Measurements from ENCODE around the gene EEF2K. TPM values are rescaled to one million over a fixed set of nuclear protein-coding genes. Genes with fewer than 3 reads are reported as not detected.

EEF2K gene
- polyA plus RNA-seq, 4 donors = 2.4 to 23.5 (median 5.8) TPM

- Histone ChIP-seq H3K27me3 (ENCODE audit: control insufficient read depth in 3 of 3, insufficient read depth in 3 of 3, low read length in 3 of 3) (no peaks in the 10 kb centered on the region), H3K4me1 (ENCODE audit: control insufficient read depth in 3 of 3, insufficient read depth in 2 of 3, low read depth in 1 of 3, low read length in 2 of 3) (peaks cover 0 to 2% (median 0%) of the 10 kb centered on the region in 3 donors), H3K9me3 (ENCODE audit: control insufficient read depth in 2 of 2, insufficient read depth in 1 of 2, low read depth in 1 of 2, low read length in 1 of 2) (peaks cover 0 to 3% of the 10 kb centered on the region in 2 donors), H3K36me3 (ENCODE audit: control insufficient read depth in 3 of 3, insufficient read depth in 2 of 3, low read depth in 1 of 3, low read length in 3 of 3) (peaks cover 0 to 28% (median 0%) of the 10 kb centered on the region in 3 donors), H3K4me3 (ENCODE audit: low read depth in 1 of 3, low read length in 3 of 3) (no peak overlapping the region), H3K27ac (ENCODE audit: low read depth in 1 of 3, low read length in 2 of 3) (no peak overlapping the region)
- 94 to 100% (median 99%) methylated on average over 3 of the region's 3 CpGs for WGBS, 3 donors
- DNase-seq (no peak), FAIRE-seq (no peak)
Observed at GRCh38 chr16:22219389-22220068, 13.5 kb downstream of the EEF2K start.

GRCh38 chr16:22220069-22220440 lies 14.0 kb downstream of the EEF2K start:
- Histone ChIP-seq H3K9me3 (ENCODE audit: control insufficient read depth in 2 of 2, insufficient read depth in 1 of 2, low read depth in 1 of 2, low read length in 1 of 2) (peaks cover 0 to 3% of the 10 kb centered on the region in 2 donors), H3K4me1 (ENCODE audit: control insufficient read depth in 3 of 3, insufficient read depth in 2 of 3, low read depth in 1 of 3, low read length in 2 of 3) (peaks cover 0 to 2% (median 0%) of the 10 kb centered on the region in 3 donors), H3K27me3 (ENCODE audit: control insufficient read depth in 3 of 3, insufficient read depth in 3 of 3, low read length in 3 of 3) (no peaks in the 10 kb centered on the region), H3K4me3 (ENCODE audit: low read depth in 1 of 3, low read length in 3 of 3) (no peak overlapping the region), H3K27ac (ENCODE audit: low read depth in 1 of 3, low read length in 2 of 3) (no peak overlapping the region), H3K36me3 (ENCODE audit: control insufficient read depth in 3 of 3, insufficient read depth in 2 of 3, low read depth in 1 of 3, low read length in 3 of 3) (peaks cover 0 to 25% (median 0%) of the 10 kb centered on the region in 3 donors)
- FAIRE-seq (no peak), DNase-seq (peak; percentile 35 to 70)
- 54 to 60% (median 55%) methylated on average over 11 of the region's 11 CpGs for WGBS, 3 donors

- Histone ChIP-seq H3K27ac (ENCODE audit: low read depth in 1 of 3, low read length in 2 of 3) (no peak overlapping the region), H3K9me3 (ENCODE audit: control insufficient read depth in 2 of 2, insufficient read depth in 1 of 2, low read depth in 1 of 2, low read length in 1 of 2) (peaks cover 0 to 3% of the 10 kb centered on the region in 2 donors), H3K36me3 (ENCODE audit: control insufficient read depth in 3 of 3, insufficient read depth in 2 of 3, low read depth in 1 of 3, low read length in 3 of 3) (peaks cover 0 to 27% (median 0%) of the 10 kb centered on the region in 3 donors), H3K27me3 (ENCODE audit: control insufficient read depth in 3 of 3, insufficient read depth in 3 of 3, low read length in 3 of 3) (no peaks in the 10 kb centered on the region), H3K4me3 (ENCODE audit: low read depth in 1 of 3, low read length in 3 of 3) (no peak overlapping the region), H3K4me1 (ENCODE audit: control insufficient read depth in 3 of 3, insufficient read depth in 2 of 3, low read depth in 1 of 3, low read length in 2 of 3) (peaks cover 0 to 2% (median 0%) of the 10 kb centered on the region in 3 donors)
- DNase-seq = no peak
- 82 to 89% (median 82%) methylated on average over 9 of the region's 9 CpGs for WGBS, 3 donors
- FAIRE-seq = no peak
Observed at GRCh38 chr16:22220714-22221113, 14.6 kb downstream of the EEF2K start.

GRCh38 chr16:22222006-22222405 lies 15.9 kb downstream of the EEF2K start:
- H3K36me3 ChIP-seq (ENCODE audit: control insufficient read depth in 3 of 3, insufficient read depth in 2 of 3, low read depth in 1 of 3, low read length in 3 of 3) = peaks cover 0 to 36% (median 0%) of the 10 kb centered on the region in 3 donors
- peaks cover 0 to 2% (median 0%) of the 10 kb centered on the region in 3 donors for H3K4me1 ChIP-seq (ENCODE audit: control insufficient read depth in 3 of 3, insufficient read depth in 2 of 3, low read depth in 1 of 3, low read length in 2 of 3)
- no peak for DNase-seq
- H3K4me3 ChIP-seq (ENCODE audit: low read depth in 1 of 3, low read length in 3 of 3) = no peak overlapping the region
- 96 to 98% (median 97%) methylated on average over 2 of the region's 2 CpGs for WGBS, 3 donors
- H3K9me3 ChIP-seq (ENCODE audit: control insufficient read depth in 2 of 2, insufficient read depth in 1 of 2, low read depth in 1 of 2, low read length in 1 of 2) = peaks cover 0 to 3% of the 10 kb centered on the region in 2 donors
- H3K27ac ChIP-seq (ENCODE audit: low read depth in 1 of 3, low read length in 2 of 3) = no peak overlapping the region
- no peak for FAIRE-seq
- H3K27me3 ChIP-seq (ENCODE audit: control insufficient read depth in 3 of 3, insufficient read depth in 3 of 3, low read length in 3 of 3) = no peaks in the 10 kb centered on the region

GRCh38 chr16:22222998-22223397 lies 16.9 kb downstream of the EEF2K start:
- peaks cover 0 to 2% (median 0%) of the 10 kb centered on the region in 3 donors for H3K4me1 ChIP-seq (ENCODE audit: control insufficient read depth in 3 of 3, insufficient read depth in 2 of 3, low read depth in 1 of 3, low read length in 2 of 3)
- peaks cover 0 to 3% of the 10 kb centered on the region in 2 donors for H3K9me3 ChIP-seq (ENCODE audit: control insufficient read depth in 2 of 2, insufficient read depth in 1 of 2, low read depth in 1 of 2, low read length in 1 of 2)
- H3K27ac ChIP-seq (ENCODE audit: low read depth in 1 of 3, low read length in 2 of 3) = no peak overlapping the region
- peaks cover 0 to 42% (median 2%) of the 10 kb centered on the region in 3 donors for H3K36me3 ChIP-seq (ENCODE audit: control insufficient read depth in 3 of 3, insufficient read depth in 2 of 3, low read depth in 1 of 3, low read length in 3 of 3)
- 89 to 92% (median 91%) methylated on average over 1 of the region's 1 CpG for WGBS, 3 donors
- FAIRE-seq (no peak), DNase-seq (no peak)
- H3K4me3 ChIP-seq (ENCODE audit: low read depth in 1 of 3, low read length in 3 of 3) = no peak overlapping the region
- H3K27me3 ChIP-seq (ENCODE audit: control insufficient read depth in 3 of 3, insufficient read depth in 3 of 3, low read length in 3 of 3) = no peaks in the 10 kb centered on the region

- Histone ChIP-seq H3K9me3 (ENCODE audit: control insufficient read depth in 2 of 2, insufficient read depth in 1 of 2, low read depth in 1 of 2, low read length in 1 of 2) (no peaks in the 10 kb centered on the region), H3K4me1 (ENCODE audit: control insufficient read depth in 3 of 3, insufficient read depth in 2 of 3, low read depth in 1 of 3, low read length in 2 of 3) (peaks cover 0 to 2% (median 0%) of the 10 kb centered on the region in 3 donors), H3K27ac (ENCODE audit: low read depth in 1 of 3, low read length in 2 of 3) (no peak overlapping the region), H3K36me3 (ENCODE audit: control insufficient read depth in 3 of 3, insufficient read depth in 2 of 3, low read depth in 1 of 3, low read length in 3 of 3) (peaks cover 0 to 49% (median 6%) of the 10 kb centered on the region in 3 donors), H3K4me3 (ENCODE audit: low read depth in 1 of 3, low read length in 3 of 3) (no peak overlapping the region), H3K27me3 (ENCODE audit: control insufficient read depth in 3 of 3, insufficient read depth in 3 of 3, low read length in 3 of 3) (no peaks in the 10 kb centered on the region)
- 84 to 92% (median 91%) methylated on average over 7 of the region's 7 CpGs for WGBS, 3 donors
- no peak for DNase-seq
- FAIRE-seq = no peak
Observed at GRCh38 chr16:22225060-22225459, 19.0 kb downstream of the EEF2K start.

GRCh38 chr16:22229889-22230288 lies 23.8 kb downstream of the EEF2K start:
- H3K4me3 ChIP-seq (ENCODE audit: low read depth in 1 of 3, low read length in 3 of 3) = no peak overlapping the region
- H3K27me3 ChIP-seq (ENCODE audit: control insufficient read depth in 3 of 3, insufficient read depth in 3 of 3, low read length in 3 of 3) = no peaks in the 10 kb centered on the region
- H3K27ac ChIP-seq (ENCODE audit: low read depth in 1 of 3, low read length in 2 of 3) = no peak overlapping the region
- H3K4me1 ChIP-seq (ENCODE audit: control insufficient read depth in 3 of 3, insufficient read depth in 2 of 3, low read depth in 1 of 3, low read length in 2 of 3) = peaks cover 0 to 22% (median 5%) of the 10 kb centered on the region in 3 donors
- no peak for FAIRE-seq
- WGBS, 3 donors = 58 to 80% (median 79%) methylated on average over 7 of the region's 7 CpGs
- DNase-seq = no peak
- H3K9me3 ChIP-seq (ENCODE audit: control insufficient read depth in 2 of 2, insufficient read depth in 1 of 2, low read depth in 1 of 2, low read length in 1 of 2) = no peaks in the 10 kb centered on the region
- H3K36me3 ChIP-seq (ENCODE audit: control insufficient read depth in 3 of 3, insufficient read depth in 2 of 3, low read depth in 1 of 3, low read length in 3 of 3) = peaks cover 2 to 49% (median 6%) of the 10 kb centered on the region in 3 donors

GRCh38 chr16:22232277-22233036 lies 26.4 kb downstream of the EEF2K start:
- Histone ChIP-seq H3K27ac (ENCODE audit: low read depth in 1 of 3, low read length in 2 of 3) (peak overlapping the region; percentile 58 to 89 (median 85)), H3K4me3 (ENCODE audit: low read depth in 1 of 3, low read length in 3 of 3) (no peak overlapping the region), H3K36me3 (ENCODE audit: control insufficient read depth in 3 of 3, insufficient read depth in 2 of 3, low read depth in 1 of 3, low read length in 3 of 3) (peaks cover 2 to 39% (median 6%) of the 10 kb centered on the region in 3 donors), H3K4me1 (ENCODE audit: control insufficient read depth in 3 of 3, insufficient read depth in 2 of 3, low read depth in 1 of 3, low read length in 2 of 3) (peaks cover 2 to 33% (median 5%) of the 10 kb centered on the region in 3 donors), H3K27me3 (ENCODE audit: control insufficient read depth in 3 of 3, insufficient read depth in 3 of 3, low read length in 3 of 3) (no peaks in the 10 kb centered on the region), H3K9me3 (ENCODE audit: control insufficient read depth in 2 of 2, insufficient read depth in 1 of 2, low read depth in 1 of 2, low read length in 1 of 2) (no peaks in the 10 kb centered on the region)
- FAIRE-seq = no peak
- DNase-seq = peak; percentile 97 to 99
- WGBS, 3 donors = 17 to 53% (median 34%) methylated on average over 14 of the region's 14 CpGs

Measured in small intestine (tissue), 7 donors.